NOMO-1 treated with dmso at 0.1 percent for 144 hours (cell line): ENCODE data around the gene SPINK6.

Source experiments
- DNase-seq: peaks from one replicate; lab custom pipeline; 2025; ENCODE audit not compliant: unreplicated experiment; lab: John Stamatoyannopoulos, UW

The SPINK6 gene

GRCh38 chr5:148202531-148203203, at the start of gene SPINK6:
Gene SPINK6, plus strand, starts transcription at chr5:148203042. Its CDS starts 55 bp downstream, at chr5:148203097.
- no peak for DNase-seq

GRCh38 chr5:148156609-148157008, 46.2 kb upstream of the SPINK6 start:
- DNase-seq = no peak

DNA sequence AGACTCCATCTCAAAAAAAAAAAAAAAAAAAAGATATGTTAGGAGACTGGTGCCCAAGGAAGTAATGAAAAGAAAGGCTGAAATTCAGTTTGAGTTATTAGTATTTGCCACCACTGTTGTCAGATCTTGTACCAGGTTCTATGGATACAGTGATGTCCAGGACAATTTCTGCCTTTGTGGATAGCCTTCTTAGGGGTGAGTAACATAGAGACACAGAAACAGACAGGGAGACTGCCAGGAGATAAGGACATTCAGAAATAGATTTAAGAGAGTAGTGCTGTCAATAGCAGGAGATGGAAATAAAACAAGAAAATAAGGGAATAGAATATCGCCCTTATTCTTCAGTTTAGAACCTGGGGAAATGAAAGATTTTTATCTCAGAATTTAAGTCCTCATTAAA, 40.8 kb upstream of the SPINK6 start:
- DNase-seq = no peak

GRCh38 chr5:148163345-148163744, 39.5 kb upstream of the SPINK6 start:
- no peak for DNase-seq

GRCh38 chr5:148166550-148167283, 36.1 kb upstream of the SPINK6 start:
- no peak for DNase-seq

- DNase-seq = no peak
Measured at GRCh38 chr5:148168246-148168645, 34.6 kb upstream of the SPINK6 start, which contains the start of gene SPINK14. Gene SPINK14, plus strand, starts transcription at chr5:148168546. Its CDS starts 1,187 bp downstream, at chr5:148169733.

- no peak for DNase-seq
Measured at GRCh38 chr5:148172377-148172776, 30.5 kb upstream of the SPINK6 start.

DNA sequence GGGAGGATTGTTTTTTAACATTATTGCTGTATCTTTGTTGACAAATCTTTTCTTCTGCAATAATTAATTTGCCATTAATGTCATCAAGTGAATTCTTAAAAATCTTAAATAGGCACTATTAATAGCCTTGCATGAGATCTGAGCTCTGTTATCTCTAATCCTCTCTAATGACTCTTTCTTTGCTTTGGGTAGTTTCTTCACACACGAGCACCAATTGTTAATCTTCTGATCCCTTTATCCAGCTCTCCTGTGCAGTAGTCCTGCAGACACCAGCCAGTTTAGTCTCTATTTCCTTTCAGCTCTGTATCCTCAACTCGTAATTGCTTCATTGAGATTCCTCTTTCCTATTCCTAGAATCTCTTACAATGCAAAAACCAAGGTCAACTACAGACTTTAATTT, 26.4 kb upstream of the SPINK6 start:
- DNase-seq = no peak

GRCh38 chr5:148177207-148177606, 25.6 kb upstream of the SPINK6 start:
- no peak for DNase-seq

DNA sequence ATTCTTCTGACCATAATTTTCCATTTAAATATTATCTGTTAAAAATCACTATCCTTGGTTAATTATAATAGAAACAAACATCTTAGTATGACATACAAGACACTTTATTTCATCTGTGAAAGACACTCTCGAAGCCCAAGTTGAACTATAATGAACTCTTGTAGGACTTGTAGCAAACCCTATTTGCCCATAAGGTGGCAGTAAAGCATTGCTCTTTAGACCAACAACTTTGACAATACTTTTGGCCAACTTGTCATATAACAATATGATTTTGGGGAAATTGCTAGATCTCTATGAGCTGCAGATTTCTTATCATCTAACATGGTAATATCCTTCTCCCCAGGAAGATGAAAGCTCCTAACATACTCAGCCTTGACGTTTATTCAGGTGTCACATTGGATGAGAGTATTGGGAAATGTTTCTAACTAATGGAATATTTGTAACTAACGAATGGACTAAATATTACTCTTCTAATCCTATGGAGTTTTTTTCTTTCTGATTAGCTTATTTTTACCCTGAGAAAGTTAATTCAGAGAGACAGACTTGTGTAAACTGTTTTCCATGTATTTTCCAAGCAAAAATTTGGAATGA, 23.5 kb upstream of the SPINK6 start:
- DNase-seq = peak; percentile 5

GRCh38 chr5:148186248-148187003, 16.4 kb upstream of the SPINK6 start:
- peak; percentile 45 for DNase-seq

DNA sequence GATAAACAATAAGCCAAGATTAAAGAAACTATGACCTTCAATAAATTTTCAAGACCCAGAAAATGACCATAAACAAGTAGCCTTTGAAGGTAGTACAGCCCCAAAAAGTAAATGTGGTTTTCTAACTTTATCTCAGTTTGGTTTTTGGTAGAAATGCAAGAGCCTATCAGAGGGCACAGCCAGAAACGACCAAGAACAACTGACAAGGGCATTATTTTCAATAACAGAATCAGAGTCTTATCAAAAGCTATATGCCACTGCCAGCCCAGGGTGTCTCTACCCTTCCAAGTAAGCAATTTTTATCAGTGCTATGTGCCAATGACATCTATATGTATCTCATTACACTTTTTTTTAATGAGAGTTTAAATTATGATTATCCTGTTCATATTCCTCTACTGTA, 11.8 kb upstream of the SPINK6 start:
- DNase-seq = no peak

DNA sequence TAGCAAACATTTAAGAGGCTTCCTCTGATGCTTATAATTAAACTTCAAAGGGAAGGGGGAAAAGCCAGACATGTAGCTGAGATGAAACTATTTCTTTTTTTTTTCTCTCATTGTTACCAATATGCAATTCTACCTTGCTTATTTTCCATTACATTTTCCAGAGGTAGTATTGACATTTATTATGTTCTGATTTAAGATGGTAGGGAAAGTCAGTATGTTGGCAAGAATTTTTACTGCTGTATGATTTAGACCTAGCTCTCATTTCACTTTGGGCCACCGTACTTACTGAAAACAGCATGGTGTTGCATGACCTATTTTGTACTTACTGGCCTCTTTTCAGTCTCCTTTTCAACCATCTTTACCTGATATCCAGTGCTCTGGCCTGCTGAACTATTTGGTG, 9.6 kb upstream of the SPINK6 start:
- no peak for DNase-seq

- peak; percentile 30 for DNase-seq
Measured at GRCh38 chr5:148201151-148201550, 1.7 kb upstream of the SPINK6 start.

DNA sequence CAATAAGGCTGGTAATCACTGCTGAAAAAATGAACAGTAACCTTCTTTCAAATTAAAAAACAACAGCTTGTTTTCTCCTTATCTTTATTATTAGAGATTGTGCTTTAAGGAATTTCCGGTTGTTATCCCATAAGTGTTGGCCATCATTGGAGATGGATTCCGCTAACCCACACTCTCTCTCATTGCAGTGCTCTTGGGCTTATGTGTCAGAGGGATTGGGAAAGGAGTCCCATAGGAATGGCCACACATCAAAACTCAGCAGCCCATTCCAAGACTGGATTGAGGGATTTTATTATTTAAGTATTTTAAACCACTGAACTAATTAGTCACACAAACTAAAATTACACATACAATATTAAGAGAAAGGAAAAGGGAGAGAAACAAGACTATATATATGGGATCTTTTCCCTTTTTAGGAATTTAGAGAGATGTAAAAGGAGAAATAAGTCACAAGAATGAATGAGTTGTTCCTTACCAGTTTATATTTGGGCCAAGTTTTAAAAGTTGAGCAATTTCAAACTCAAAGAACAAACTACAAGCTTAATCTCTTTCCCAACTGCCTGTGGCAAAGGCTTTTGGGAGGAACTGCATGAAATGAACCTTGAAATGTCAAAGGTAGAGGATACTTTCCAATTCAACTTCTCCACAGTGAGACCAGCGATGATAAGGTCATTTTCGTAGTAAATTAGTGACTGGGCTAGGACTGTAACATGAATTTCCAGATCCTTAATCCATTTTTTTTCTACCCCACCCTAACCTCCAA, 2.4 kb downstream of the SPINK6 start:
- DNase-seq = no peak

DNA sequence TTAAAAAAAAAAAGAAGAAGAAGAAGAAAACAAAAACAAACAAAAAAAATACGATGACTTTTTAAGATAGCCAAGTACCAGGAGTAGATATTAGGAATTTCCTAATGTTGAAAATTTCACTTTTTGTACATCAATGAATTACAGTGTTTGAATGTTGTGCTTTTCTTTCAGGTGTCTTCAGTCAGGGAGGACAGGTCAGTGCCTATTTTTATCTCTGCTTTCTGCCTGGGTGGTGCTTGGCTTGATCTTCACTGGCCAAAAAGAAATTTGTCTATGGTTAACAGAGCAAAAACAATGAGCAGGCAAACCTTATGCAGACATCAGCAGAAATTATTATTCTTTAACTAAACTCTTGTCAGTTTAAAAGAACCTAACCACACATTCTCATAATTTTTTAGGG, 3.0 kb downstream of the SPINK6 start:
- no peak for DNase-seq

DNA sequence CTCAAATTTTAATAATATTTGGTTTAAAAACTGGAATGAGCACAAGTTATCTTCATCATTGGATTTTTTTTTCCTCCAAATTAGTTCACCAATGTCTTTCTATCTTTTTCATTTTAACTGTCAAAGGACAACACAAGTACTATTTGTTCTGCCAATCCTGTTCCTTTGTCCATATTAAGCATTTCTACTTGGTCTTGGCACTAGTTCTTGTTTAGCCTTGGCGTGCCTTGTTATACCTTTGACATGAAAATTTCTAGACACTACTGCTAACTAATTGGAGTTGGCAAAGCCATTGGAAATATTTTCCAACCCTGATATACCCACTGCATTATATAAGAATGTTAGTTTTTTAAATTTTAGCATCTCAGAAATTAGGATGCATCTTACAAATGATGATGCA, 3.8 kb downstream of the SPINK6 start:
- DNase-seq = no peak

DNA sequence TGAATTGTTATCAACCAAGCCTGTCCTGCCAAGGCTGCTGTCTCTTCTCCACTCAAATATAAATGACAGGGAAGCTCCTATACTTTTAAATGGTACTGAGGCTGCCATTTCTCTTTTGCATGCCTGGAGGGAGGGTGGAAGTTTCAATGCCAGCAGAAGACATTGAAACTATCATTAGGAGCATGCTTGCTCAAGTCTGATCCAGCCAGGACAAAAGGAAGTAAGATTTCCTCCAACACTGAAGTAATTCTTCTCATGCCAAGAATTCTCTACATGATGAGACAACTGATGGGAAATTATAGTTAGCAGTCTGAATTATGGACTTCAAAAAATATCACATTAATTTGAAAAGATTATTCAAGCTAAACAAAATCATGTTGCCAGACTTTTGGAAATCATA, 5.4 kb downstream of the SPINK6 start:
- DNase-seq = no peak

DNA sequence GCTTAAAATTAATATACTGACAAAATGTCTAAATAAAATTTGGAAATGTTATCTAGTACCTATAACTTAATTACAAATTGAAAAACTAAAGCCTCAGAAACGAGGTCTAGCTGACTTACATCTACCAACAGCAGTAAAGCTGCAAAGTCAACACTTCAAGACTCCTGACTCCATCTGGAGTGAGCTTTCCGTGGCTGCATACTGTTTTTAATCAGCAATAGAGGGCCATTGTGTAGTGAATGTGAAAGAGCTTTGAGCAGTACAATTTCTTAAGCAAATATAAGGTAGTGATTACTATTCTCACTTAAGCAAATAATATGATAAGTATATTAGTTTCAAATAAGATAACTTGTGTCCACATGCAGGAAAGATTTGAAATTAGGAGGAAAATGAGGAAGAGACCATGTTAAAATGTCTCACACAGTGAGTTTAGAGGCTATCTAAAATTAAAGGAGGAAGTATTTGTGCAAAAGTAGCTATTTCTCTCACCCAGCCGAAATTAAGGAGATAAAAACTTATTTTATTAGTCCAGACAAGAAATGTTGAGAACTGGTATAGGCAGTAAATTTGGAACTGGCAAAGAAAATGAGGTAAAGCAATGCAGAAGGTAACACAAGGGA, 6.4 kb downstream of the SPINK6 start:
- no peak for DNase-seq

DNA sequence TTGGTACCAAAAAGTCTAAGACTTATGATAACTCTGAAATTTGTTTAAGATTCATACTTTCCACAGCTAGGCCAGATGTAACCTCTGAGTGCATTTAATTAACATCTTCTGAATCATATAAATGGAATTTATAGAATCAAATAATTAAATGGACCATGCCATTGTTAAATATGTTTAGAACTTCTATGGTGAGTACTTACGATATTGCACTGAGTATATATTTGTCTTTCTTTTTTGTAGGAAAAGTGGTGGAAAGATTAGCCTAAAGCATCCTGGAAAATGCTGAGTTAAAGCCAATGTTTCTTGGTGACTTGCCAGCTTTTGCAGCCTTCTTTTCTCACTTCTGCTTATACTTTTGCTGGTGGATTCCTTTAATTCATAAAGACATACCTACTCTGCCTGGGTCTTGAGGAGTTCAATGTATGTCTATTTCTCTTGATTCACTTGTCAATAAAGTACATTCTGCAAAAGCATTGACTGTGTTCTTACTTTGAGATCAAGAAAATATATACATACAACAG, 11.9 kb downstream of the SPINK6 start:
- no peak for DNase-seq
